GM12878 (cell line): ENCODE data around the gene FAM229A. TPM values are rescaled to one million over a fixed set of nuclear protein-coding genes. Genes with fewer than 3 reads are reported as not detected.

ENCODE experiments used
- ATAC-seq: fragments of 200-7000 bp; cut with Tn5 transposase; 3 replicates; pipeline ENCODE4 v1.9.1; 2020; ENCODE audit warnings: mild to moderate bottlenecking, moderate library complexity
- BruUV-seq: library from RNA; stranded (reverse); fragments of 400-500 nt; replicated peaks from 2 replicates; lab custom pipeline; 2021; lab: Mats Ljungman, UMichigan
- CTCF ChIA-PET: fragments of 300-600 bp; sonication (Branson Sonifier 250); formaldehyde crosslinking; extraction: SDS; loops from one replicate; lab custom pipeline; 2021; ENCODE audit warnings: inconsistent platforms; lab: Yijun Ruan, JAX
- POLR2A ChIA-PET: fragments of 350-600 bp; formaldehyde crosslinking; extraction: SDS; loops from one replicate; lab custom pipeline; 2021; ENCODE audit warnings: inconsistent platforms; lab: Charles Lee
- RAD21 ChIA-PET: fragments of 300-600 bp; sonication (Branson Sonifier 250); formaldehyde crosslinking; loops from one replicate; lab custom pipeline; 2023; ENCODE audit warnings: antibody characterized with exemption; ENCODE audit not compliant: unreplicated experiment; lab: Charles Lee
- SMC1A ChIA-PET: fragments of 300-600 bp; sonication (Branson Sonifier 250); formaldehyde crosslinking; loops from one replicate; lab custom pipeline; 2023; ENCODE audit not compliant: unreplicated experiment, uncharacterized antibody; lab: Charles Lee
- DNase-seq: peaks from one replicate; pipeline ENCODE4 v3.0.0-alpha.2; 2011; ENCODE audit warnings: low read depth, low spot score
- FAIRE-seq: peaks from 3 replicates; lab custom pipeline; 2011; peaks lifted over from hg19 to GRCh38; lab: Jason Lieb, UNC
- H2AFZ ChIP-seq: 2 replicates; pipeline ENCODE4 v1.6.0; 2011; ENCODE audit warnings: low read depth, low read length, control low read depth; ENCODE audit not compliant: control insufficient read depth
- H3K27ac ChIP-seq: 2 replicates; pipeline ENCODE4 v1.5.1; 2011; ENCODE audit warnings: control low read depth; ENCODE audit not compliant: control insufficient read depth, insufficient read depth
- H3K27me3 ChIP-seq, 2 experiments: replicated peaks in 1 of 2; 2 replicates each; pipeline versions ENCODE4 v1.6.0 to v1.6.1; 2011; ENCODE audit warnings: low read length in 1 of 2; ENCODE audit not compliant: control insufficient read depth in 2 of 2, insufficient read depth in 2 of 2
- H3K36me3 ChIP-seq, 2 experiments: 2 replicates each; pipeline ENCODE4 v1.5.1; 2011; ENCODE audit warnings: low read length in 1 of 2; ENCODE audit not compliant: control insufficient read depth in 2 of 2, insufficient read depth in 2 of 2
- H3K4me1 ChIP-seq: 2 replicates; pipeline ENCODE4 v1.6.1; 2011; ENCODE audit warnings: mild to moderate bottlenecking, low read length, moderate library complexity, mixed read lengths; ENCODE audit not compliant: control insufficient read depth, insufficient read depth
- H3K4me2 ChIP-seq: 2 replicates; pipeline ENCODE4 v1.6.0; 2011; ENCODE audit warnings: control low read depth; ENCODE audit not compliant: control insufficient read depth, insufficient read depth
- H3K4me3 ChIP-seq: fragments of 200-600 bp; sonication (generic); 2 replicates; pipeline ENCODE4 v1.5.1; 2016
- H3K79me2 ChIP-seq: 2 replicates; pipeline ENCODE4 v1.6.0; 2011; ENCODE audit warnings: low read length; ENCODE audit not compliant: control insufficient read depth, insufficient read depth
- H3K9ac ChIP-seq: 2 replicates; pipeline ENCODE4 v1.8.0; 2011; ENCODE audit warnings: low read length, control low read depth, mixed read lengths; ENCODE audit not compliant: control insufficient read depth, insufficient read depth
- H3K9me3 ChIP-seq: replicated peaks from 3 replicates; pipeline ENCODE4 v1.5.1; 2011; ENCODE audit warnings: mild to moderate bottlenecking, low read length; ENCODE audit not compliant: control insufficient read depth, insufficient read depth
- H4K20me1 ChIP-seq: 2 replicates; pipeline ENCODE4 v1.6.0; 2011; ENCODE audit not compliant: control insufficient read depth, insufficient read depth
- BACH1 ChIP-seq: fragments of 450-650 bp; IDR thresholded peaks from 2 replicates; pipeline ENCODE4 v1.6.1; 2017; ENCODE audit warnings: mild to moderate bottlenecking, borderline replicate concordance
- BCL3 ChIP-seq: IDR thresholded peaks from 2 replicates; pipeline ENCODE4 v1.6.1; 2011; ENCODE audit warnings: borderline replicate concordance, low read depth, mild to moderate bottlenecking, moderate library complexity, low read length; ENCODE audit not compliant: insufficient read depth, poor library complexity, severe bottlenecking
- CTCF ChIP-seq, 3 experiments: IDR thresholded peaks in 2 of 3; conservative IDR thresholded peaks in 1 of 3; 2 replicates each; pipeline ENCODE4 v1.5.1; 2011; ENCODE audit warnings: low read depth in 3 of 3, low read length in 3 of 3, mild to moderate bottlenecking in 3 of 3, control low read depth in 2 of 3, moderate library complexity in 2 of 3, inconsistent platforms in 1 of 3, mixed read lengths in 1 of 3; ENCODE audit not compliant: control insufficient read depth in 2 of 3, insufficient read depth in 1 of 3; ENCODE audit errors: extremely low read depth in 1 of 3
- EED ChIP-seq: sonication (generic); IDR thresholded peaks from 2 replicates; pipeline ENCODE4 v1.6.1; 2016; ENCODE audit warnings: antibody characterized with exemption, low read depth
- EGR1 ChIP-seq, 2 experiments: IDR thresholded peaks; 1 replicate in 1 of 2; 2 replicates in 1 of 2; pipeline ENCODE4 v1.6.1; 2011 to 2012; ENCODE audit warnings: low read depth in 2 of 2, low read length in 2 of 2, borderline replicate concordance in 1 of 2, mild to moderate bottlenecking in 1 of 2, moderate library complexity in 1 of 2
- GATAD2B ChIP-seq: fragments of 450-650 bp; conservative IDR thresholded peaks from 2 replicates; pipeline ENCODE4 v1.6.1; 2017; ENCODE audit warnings: low read depth, mild to moderate bottlenecking, moderate library complexity
- IKZF1 ChIP-seq: fragments of 450-650 bp; conservative IDR thresholded peaks from 2 replicates; pipeline ENCODE4 v1.6.1; 2017; ENCODE audit warnings: antibody characterized with exemption, mild to moderate bottlenecking
- IRF5 ChIP-seq: fragments of 450-650 bp; IDR thresholded peaks from 2 replicates; pipeline ENCODE4 v1.6.1; 2017; ENCODE audit warnings: borderline replicate concordance
- LARP7 ChIP-seq: fragments of 450-650 bp; IDR thresholded peaks from 2 replicates; pipeline ENCODE4 v1.6.1; 2017; ENCODE audit warnings: mild to moderate bottlenecking
- MTA3 ChIP-seq: IDR thresholded peaks from 2 replicates; pipeline ENCODE4 v1.6.1; 2012; ENCODE audit warnings: low read length, inconsistent platforms, borderline replicate concordance
- NBN ChIP-seq: fragments of 450-650 bp; IDR thresholded peaks from 2 replicates; pipeline ENCODE4 v1.6.1; 2016
- PAX5 ChIP-seq: IDR thresholded peaks from 2 replicates; pipeline ENCODE4 v1.6.1; 2011; ENCODE audit warnings: low read depth, low read length, borderline replicate concordance
- PKNOX1 ChIP-seq: fragments of 450-650 bp; IDR thresholded peaks from 2 replicates; pipeline ENCODE4 v1.6.1; 2016; ENCODE audit warnings: mild to moderate bottlenecking
- SMC3 ChIP-seq: IDR thresholded peaks from 2 replicates; pipeline ENCODE4 v1.6.1; 2011; ENCODE audit warnings: low read length, improper control_type of control experiment, borderline replicate concordance
- TBL1XR1 ChIP-seq: IDR thresholded peaks from 2 replicates; pipeline ENCODE4 v1.6.1; 2012; ENCODE audit warnings: low read depth, low read length, improper control_type of control experiment
- YY1 ChIP-seq: IDR thresholded peaks from 2 replicates; pipeline ENCODE4 v1.6.1; 2011; ENCODE audit warnings: low read depth, mild to moderate bottlenecking, low read length
- WGBS: methylation state at CpG from one replicate; pipeline ENCODE4 v1.1.6; 2016; ENCODE audit warnings: low lambda C conversion rate; ENCODE audit not compliant: insufficient replicate concordance, insufficient coverage; ENCODE audit errors: missing lambda C conversion rate; 5-methylcytosine and 5-hydroxymethylcytosine counted together
- in situ Hi-C: fragments of 300-500 bp; cut with MboI; formaldehyde crosslinking; loops from 9 replicates; pipeline ENCODE4 v1.14.3; 2018; ENCODE audit warnings: mixed read lengths
- intact Hi-C: fragments of 100-400 bp; cut with micrococcal nuclease; formaldehyde crosslinking; loops from one replicate; pipeline ENCODE4 v1.14.2; 2022; ENCODE audit not compliant: unreplicated experiment
- polyA plus RNA-seq, 11 experiments: library from polyadenylated mRNA; depleted of rRNA in 4 of 11; unstranded in 6 of 11; stranded (reverse) in 5 of 11; fragments of >200 nt; fragmentation: Nextera tagmentation in 4 of 11; fragmentation: Illumina TruSeq in 1 of 11; extraction: Ambion mirVana in 4 of 11; extraction: Trizol in 1 of 11; gene quantifications; 1 replicate in 1 of 11; 2 replicates in 10 of 11; pipeline versions ENCODE4 v1.2.1 to v1.2.3, GENCODE V29; 2011 to 2016; ENCODE audit warnings: inconsistent platforms in 2 of 11, missing spikeins in 2 of 11, low read depth in 1 of 11
- total RNA-seq, 4 experiments: library from RNA; depleted of rRNA in 3 of 4; stranded (reverse); fragments of >200 nt in 3 of 4; fragmentation: Illumina TruSeq in 1 of 4; extraction: Trizol in 1 of 4; gene quantifications; 2 replicates each; pipeline versions ENCODE4 v1.2.1 to v1.2.3, GENCODE V29; 2013 to 2021

The FAM229A gene
- total and polyA plus RNA-seq, 10 of the 15 experiments (the other 5 are each of a cell fraction or from before 2014, with no cell fraction given), result 0.02 to 5.3 (median 1.4) TPM; not detected in 1

- RAD21 ChIA-PET, result interaction anchor here (0.6 to 3.2 kb wide), 8 partner anchors 18 to 119 kb away, joined by 3 to 30 read pairs (median 13); partner anchors contain the start of genes BSDC1 and LCK
- Histone ChIP-seq H3K79me2 (peaks cover 24% of the 10 kb centered on the region), H3K27me3 (no peaks in the 10 kb centered on the region), H3K9me3 (no peaks in the 10 kb centered on the region), H3K9ac (peak overlapping the region; percentile 83), H3K4me2 (peak overlapping the region; percentile 78), H3K4me3 (peak overlapping the region; percentile 80), H4K20me1 (no peaks in the 10 kb centered on the region; the same call in 1 of the 2 replicates), H3K4me1 (peaks cover 53% of the 10 kb centered on the region), H3K36me3 (peaks cover 24 to 25% of the 10 kb centered on the region in 2 experiments), H3K27ac (peak overlapping the region; percentile 48), H2AFZ (no peak overlapping the region)
- no peak for FAIRE-seq
- intact Hi-C loops, result loop anchor here (2.0 kb wide), 2 partner anchors 38 to 60 kb away; partner anchors contain the start of gene BSDC1
- POLR2A ChIA-PET, result interaction anchor here (0.5 to 3.8 kb wide), 10 partner anchors 10 to 170 kb away, joined by 3 to 46 read pairs (median 6); partner anchors contain the start of gene BSDC1
- no TSS peak for BruUV-seq
- SMC1A ChIA-PET, result interaction anchor here (0.9 to 3.4 kb wide), 3 partner anchors 18 to 67 kb away, joined by 3 to 15 read pairs (median 4); partner anchors contain the start of gene BSDC1
- no peak for DNase-seq
- WGBS, result under 1% methylated on average over 46 of the region's 46 CpGs
- peak; percentile 29 for ATAC-seq
- in situ Hi-C loops, result no loop called here
- CTCF ChIA-PET, result interaction anchor here (0.6 to 4.9 kb wide), 11 partner anchors 13 to 123 kb away, joined by 3 to 20 read pairs (median 6); no protein-coding TSS in a partner anchor
- TF ChIP-seq LARP7, result peak; percentile 54; the same call in 1 of the 2 replicates
- peak; percentile 62 for TF ChIP-seq SMC3
- TF ChIP-seq PAX5, result peak; percentile 36; the same call in 1 of the 2 replicates
- TF ChIP-seq PKNOX1, result 0 out of 2 replicates have a peak, but pooled peaks have one; percentile 6
- 0 out of 2 replicates have a peak, but pooled peaks have one; percentile 18 for TF ChIP-seq TBL1XR1
- TF ChIP-seq BCL3, result peak; percentile 10
- TF ChIP-seq IKZF1, result peak; percentile 42
- TF ChIP-seq NBN, result 0 out of 2 replicates have a peak, but pooled peaks have one; percentile 37
- peak; percentile 26; the same call in 1 of the 2 replicates for TF ChIP-seq MTA3
- TF ChIP-seq IRF5, result no peak
- TF ChIP-seq CTCF (IDR thresholded peaks at IDR 0.05 in 2 of 3, conservative IDR thresholded peaks at IDR 0.05 in 1 of 3; ENCODE audit: control insufficient read depth in 2 of 3, extremely low read depth in 1 of 3, insufficient read depth in 1 of 3, low read depth in 3 of 3, low read length in 3 of 3), result peak; percentile 68 to 86 (median 72); a peak in 5 of 6 replicates
- peak; percentile 87 for TF ChIP-seq BACH1
- 0 out of 2 replicates have a peak, but pooled peaks have one; percentile 61 for TF ChIP-seq YY1
- peak; percentile 55; the same call in 1 of the 2 replicates for TF ChIP-seq GATAD2B
- TF ChIP-seq EGR1 (IDR thresholded peaks at IDR 0.05; ENCODE audit: borderline replicate concordance in 1 of 2, low read depth in 2 of 2, low read length in 2 of 2), result peak in 1 of 2 experiments; percentile 51; a peak in 1 of 3 replicates
- TF ChIP-seq EED, result no peak
Measured at GRCh38 chr1:32334864-32335534, 27.3 kb downstream of the FAM229A start.
